ENCODE results near the gene FRYL.

The FRYL gene

GRCh38 chr4:48796927-48797679, 17.0 kb upstream of the FRYL start:
- TF ChIP-seq USF1 (IDR thresholded peaks at IDR 0.05), result no peak
- no peak for TF ChIP-seq RAD21 (IDR thresholded peaks at IDR 0.05; ENCODE audit: low read depth)
- TF ChIP-seq TCF12 (IDR thresholded peaks at IDR 0.05; ENCODE audit: low read depth), result no peak
- TF ChIP-seq TAF1 (IDR thresholded peaks at IDR 0.05; ENCODE audit: low read depth), result no peak
- no peak for TF ChIP-seq MAX (IDR thresholded peaks at IDR 0.05)
- no peak for TF ChIP-seq CREB1 (IDR thresholded peaks at IDR 0.05; ENCODE audit: low read depth)
- TF ChIP-seq REST (IDR thresholded peaks at IDR 0.05; ENCODE audit: low read depth), result no peak
- TF ChIP-seq EGR1 (IDR thresholded peaks at IDR 0.05), result no peak
- TF ChIP-seq TEAD4 (IDR thresholded peaks at IDR 0.05), result no peak

- TF ChIP-seq TEAD4 (IDR thresholded peaks at IDR 0.05) (no peak), CREB1 (IDR thresholded peaks at IDR 0.05; ENCODE audit: low read depth) (no peak), USF1 (IDR thresholded peaks at IDR 0.05) (no peak), TAF1 (IDR thresholded peaks at IDR 0.05; ENCODE audit: low read depth) (no peak), ZBTB7A (IDR thresholded peaks at IDR 0.05; ENCODE audit: low read depth) (no peak), NFIC (IDR thresholded peaks at IDR 0.05) (no peak), CEBPB (IDR thresholded peaks at IDR 0.05) (no peak)
Observed at GRCh38 chr4:48796191-48796926, 16.3 kb upstream of the FRYL start.

- TF ChIP-seq RAD21 (IDR thresholded peaks at IDR 0.05; ENCODE audit: low read depth) (no peak), MAX (IDR thresholded peaks at IDR 0.05) (no peak), YY1 (IDR thresholded peaks at IDR 0.05; ENCODE audit: low read depth) (no peak), USF1 (IDR thresholded peaks at IDR 0.05) (no peak), FOXM1 (IDR thresholded peaks at IDR 0.05; ENCODE audit: borderline replicate concordance, low read depth) (no peak), REST (IDR thresholded peaks at IDR 0.05; ENCODE audit: low read depth) (no peak), NFIC (IDR thresholded peaks at IDR 0.05) (no peak), TEAD4 (IDR thresholded peaks at IDR 0.05) (no peak), EP300 (IDR thresholded peaks at IDR 0.05; ENCODE audit: borderline replicate concordance) (no peak), CREB1 (IDR thresholded peaks at IDR 0.05; ENCODE audit: low read depth) (no peak), EGR1 (IDR thresholded peaks at IDR 0.05) (no peak), TAF1 (IDR thresholded peaks at IDR 0.05; ENCODE audit: low read depth) (no peak), ZBTB7A (IDR thresholded peaks at IDR 0.05; ENCODE audit: low read depth) (no peak), CEBPB (IDR thresholded peaks at IDR 0.05) (no peak), TCF12 (IDR thresholded peaks at IDR 0.05; ENCODE audit: low read depth) (no peak)
Observed at GRCh38 chr4:48795108-48795507, 15.0 kb upstream of the FRYL start.

- TF ChIP-seq YY1 (IDR thresholded peaks at IDR 0.05; ENCODE audit: low read depth) (no peak), TEAD4 (IDR thresholded peaks at IDR 0.05) (no peak), USF1 (IDR thresholded peaks at IDR 0.05) (no peak), NFIC (IDR thresholded peaks at IDR 0.05) (no peak), EGR1 (IDR thresholded peaks at IDR 0.05) (no peak), CREB1 (IDR thresholded peaks at IDR 0.05; ENCODE audit: low read depth) (no peak), RAD21 (IDR thresholded peaks at IDR 0.05; ENCODE audit: low read depth) (no peak), MAX (IDR thresholded peaks at IDR 0.05) (no peak), TAF1 (IDR thresholded peaks at IDR 0.05; ENCODE audit: low read depth) (no peak), REST (IDR thresholded peaks at IDR 0.05; ENCODE audit: low read depth) (no peak), EP300 (IDR thresholded peaks at IDR 0.05; ENCODE audit: borderline replicate concordance) (no peak), TCF12 (IDR thresholded peaks at IDR 0.05; ENCODE audit: low read depth) (no peak), CEBPB (IDR thresholded peaks at IDR 0.05) (no peak), FOXM1 (IDR thresholded peaks at IDR 0.05; ENCODE audit: borderline replicate concordance, low read depth) (no peak), ZBTB7A (IDR thresholded peaks at IDR 0.05; ENCODE audit: low read depth) (no peak)
Observed at GRCh38 chr4:48792348-48793006, 12.4 kb upstream of the FRYL start.
